Mesenchymal stem cell (in vitro differentiated cells and primary cell): Measurements from ENCODE around the gene CELA2B.

Source experiments
- DNase-seq: peaks from one replicate; pipeline ENCODE4 v3.0.0-alpha.2; 2013
- H2AFZ ChIP-seq: one replicate; pipeline ENCODE4 v1.6.1; 2013; ENCODE audit warnings: low read depth, mild to moderate bottlenecking, control low read depth, inconsistent platforms, low read length, moderate library complexity
- H2AK5ac ChIP-seq: 2 replicates; pipeline ENCODE4 v1.6.1; 2013; ENCODE audit warnings: low read length, moderate library complexity, mild to moderate bottlenecking, inconsistent platforms; ENCODE audit not compliant: severe bottlenecking
- H2BK120ac ChIP-seq: one replicate; pipeline ENCODE4 v1.6.1; 2013; ENCODE audit warnings: low read depth, mild to moderate bottlenecking, inconsistent platforms, low read length, moderate library complexity
- H2BK12ac ChIP-seq, 2 experiments: one replicate each; pipeline ENCODE4 v1.6.1; 2013; ENCODE audit warnings: inconsistent platforms in 2 of 2, low read length in 2 of 2, mild to moderate bottlenecking in 2 of 2, moderate library complexity in 2 of 2, control low read depth in 1 of 2
- H2BK15ac ChIP-seq: one replicate; pipeline ENCODE4 v1.6.1; 2013; ENCODE audit warnings: mild to moderate bottlenecking, low read depth, inconsistent platforms; ENCODE audit not compliant: poor library complexity, severe bottlenecking
- H2BK5ac ChIP-seq: 2 replicates; pipeline ENCODE4 v1.6.1; 2013; ENCODE audit warnings: low read depth, mild to moderate bottlenecking, low read length, control low read depth, inconsistent platforms; ENCODE audit not compliant: poor library complexity, severe bottlenecking
- H3K14ac ChIP-seq, 2 experiments: one replicate each; pipeline ENCODE4 v1.6.1; 2013; ENCODE audit warnings: inconsistent platforms in 2 of 2, low read length in 2 of 2, control low read depth in 1 of 2, mild to moderate bottlenecking in 1 of 2, moderate library complexity in 1 of 2
- H3K18ac ChIP-seq, 2 experiments: one replicate each; pipeline ENCODE4 v1.6.1; 2013; ENCODE audit warnings: inconsistent platforms in 2 of 2, low read length in 2 of 2, control low read depth in 1 of 2, low read depth in 1 of 2, mild to moderate bottlenecking in 1 of 2
- H3K23ac ChIP-seq, 2 experiments: one replicate each; pipeline ENCODE4 v1.6.1; 2013; ENCODE audit warnings: inconsistent platforms in 2 of 2, low read length in 2 of 2, mild to moderate bottlenecking in 2 of 2, moderate library complexity in 2 of 2, control low read depth in 1 of 2
- H3K27ac ChIP-seq: 2 replicates; pipeline ENCODE4 v1.5.1; 2013; ENCODE audit warnings: mild to moderate bottlenecking, moderate library complexity, low read length, control low read depth, inconsistent platforms; ENCODE audit not compliant: poor library complexity, severe bottlenecking
- H3K27me3 ChIP-seq, 2 experiments: 2 replicates each; pipeline versions ENCODE4 v1.6.1 to v1.7.0; 2013; ENCODE audit warnings: low read length in 2 of 2, mild to moderate bottlenecking in 2 of 2, moderate library complexity in 2 of 2, control low read depth in 1 of 2, inconsistent platforms in 1 of 2; ENCODE audit not compliant: control insufficient read depth in 1 of 2, insufficient read depth in 1 of 2
- H3K36me3 ChIP-seq, 2 experiments: 2 replicates each; pipeline versions ENCODE4 v1.6.1 to v1.7.0; 2013; ENCODE audit warnings: low read length in 2 of 2, control low read depth in 1 of 2, inconsistent platforms in 1 of 2, low read depth in 1 of 2, mild to moderate bottlenecking in 1 of 2; ENCODE audit not compliant: insufficient read depth in 2 of 2, control insufficient read depth in 1 of 2
- H3K4ac ChIP-seq, 2 experiments: one replicate each; pipeline ENCODE4 v1.6.1; 2013; ENCODE audit warnings: inconsistent platforms in 2 of 2, low read length in 2 of 2, mild to moderate bottlenecking in 2 of 2, moderate library complexity in 2 of 2, control low read depth in 1 of 2, low read depth in 1 of 2
- H3K4me1 ChIP-seq: 2 replicates; pipeline ENCODE4 v1.6.1; 2013; ENCODE audit warnings: low read depth, low read length, control low read depth; ENCODE audit not compliant: control insufficient read depth, insufficient read depth
- H3K4me2 ChIP-seq: 2 replicates; pipeline ENCODE4 v1.6.1; 2013; ENCODE audit warnings: low read length, mild to moderate bottlenecking, inconsistent platforms; ENCODE audit not compliant: poor library complexity, severe bottlenecking
- H3K4me3 ChIP-seq, 2 experiments: 2 replicates each; pipeline versions ENCODE4 v1.5.1 to v1.7.0; 2013; ENCODE audit warnings: low read length in 2 of 2, mild to moderate bottlenecking in 2 of 2, control low read depth in 1 of 2, low read depth in 1 of 2; ENCODE audit not compliant: insufficient read depth in 1 of 2
- H3K79me1 ChIP-seq: replicated peaks from 2 replicates; pipeline ENCODE4 v1.6.1; 2013; ENCODE audit warnings: mild to moderate bottlenecking, control low read depth, low read length, inconsistent platforms; ENCODE audit not compliant: poor library complexity, severe bottlenecking
- H3K9ac ChIP-seq: 2 replicates; pipeline ENCODE4 v1.7.0; 2013; ENCODE audit warnings: mild to moderate bottlenecking, low read length, moderate library complexity
- H3K9me3 ChIP-seq: 2 replicates; pipeline ENCODE4 v1.7.0; 2013; ENCODE audit warnings: mild to moderate bottlenecking, low read length; ENCODE audit not compliant: control insufficient read depth
- H4K8ac ChIP-seq: one replicate; pipeline ENCODE4 v1.6.1; 2013; ENCODE audit warnings: inconsistent platforms, mild to moderate bottlenecking, low read length, moderate library complexity
- H4K91ac ChIP-seq: one replicate; pipeline ENCODE4 v1.6.1; 2013; ENCODE audit warnings: mild to moderate bottlenecking, low read length, inconsistent platforms
- WGBS: methylation state at CpG from one replicate; pipeline ENCODE4 v1.1.7; 2013; ENCODE audit warnings: mixed read lengths; 5-methylcytosine and 5-hydroxymethylcytosine counted together

The CELA2B gene

GRCh38 chr1:15501208-15502032, 25.5 kb downstream of the CELA2B start:
- DNase-seq: peak; percentile 57
- H3K79me1 ChIP-seq: peaks cover under 1% of the 10 kb centered on the region
- H3K27me3 ChIP-seq: no peaks in the 10 kb centered on the region
- H3K18ac ChIP-seq: no peak overlapping the region
- H2AK5ac ChIP-seq: no peak overlapping the region
- H3K4me2 ChIP-seq: no peak overlapping the region
- WGBS: 63% methylated on average over 17 of the region's 17 CpGs
- H4K91ac ChIP-seq: no peak overlapping the region
- H3K4ac ChIP-seq: no peak overlapping the region
- no peak overlapping the region for H2BK5ac ChIP-seq
- no peak overlapping the region for H3K9ac ChIP-seq
- H2BK12ac ChIP-seq: no peak overlapping the region
- no peak overlapping the region for H3K14ac ChIP-seq
- H3K4me3 ChIP-seq: no peak overlapping the region
- H2BK15ac ChIP-seq: no peak overlapping the region
- no peak overlapping the region for H2BK120ac ChIP-seq
- no peak overlapping the region for H4K8ac ChIP-seq
- no peak overlapping the region for H3K23ac ChIP-seq
- no peaks in the 10 kb centered on the region for H3K9me3 ChIP-seq
- H2AFZ ChIP-seq: no peak overlapping the region
- H3K36me3 ChIP-seq: peaks cover 25 to 30% of the 10 kb centered on the region in 2 experiments
- H3K4me1 ChIP-seq: peaks cover 13% of the 10 kb centered on the region
- no peak overlapping the region for H3K27ac ChIP-seq

- Histone ChIP-seq H3K4ac (no peak overlapping the region), H3K18ac (no peak overlapping the region), H3K27ac (no peak overlapping the region), H2BK120ac (no peak overlapping the region), H4K8ac (no peak overlapping the region), H3K9ac (no peak overlapping the region), H3K4me3 (no peak overlapping the region), H2BK5ac (peak overlapping the region; percentile 10), H3K27me3 (no peaks in the 10 kb centered on the region), H2BK12ac (no peak overlapping the region), H3K4me1 (peaks cover 13% of the 10 kb centered on the region), H2AFZ (no peak overlapping the region), H3K36me3 (peaks cover 25 to 36% of the 10 kb centered on the region in 2 experiments), H4K91ac (no peak overlapping the region), H3K79me1 (peaks cover 11% of the 10 kb centered on the region), H2BK15ac (no peak overlapping the region), H3K9me3 (no peaks in the 10 kb centered on the region), H3K23ac (no peak overlapping the region), H2AK5ac (no peak overlapping the region), H3K14ac (no peak overlapping the region), H3K4me2 (no peak overlapping the region)
- DNase-seq: no peak
- 92% methylated on average over 4 of the region's 4 CpGs for WGBS
Observed at GRCh38 chr1:15504436-15504835, 28.5 kb downstream of the CELA2B start.

- H4K91ac ChIP-seq: no peak overlapping the region
- no peak overlapping the region for H3K14ac ChIP-seq
- no peak overlapping the region for H3K4me2 ChIP-seq
- H2AFZ ChIP-seq: no peak overlapping the region
- H2AK5ac ChIP-seq: no peak overlapping the region
- H2BK5ac ChIP-seq: no peak overlapping the region
- H2BK15ac ChIP-seq: no peak overlapping the region
- no peak overlapping the region for H2BK120ac ChIP-seq
- H2BK12ac ChIP-seq: no peak overlapping the region
- H3K18ac ChIP-seq: no peak overlapping the region
- H3K4me3 ChIP-seq: no peak overlapping the region
- no peak overlapping the region for H3K9ac ChIP-seq
- no peak overlapping the region for H4K8ac ChIP-seq
- 97% methylated on average over 17 of the region's 17 CpGs for WGBS
- no peaks in the 10 kb centered on the region for H3K9me3 ChIP-seq
- H3K4me1 ChIP-seq: no peaks in the 10 kb centered on the region
- no peaks in the 10 kb centered on the region for H3K27me3 ChIP-seq
- DNase-seq: no peak
- H3K27ac ChIP-seq: no peak overlapping the region
- H3K36me3 ChIP-seq: peaks cover 19 to 39% of the 10 kb centered on the region in 2 experiments
- H3K4ac ChIP-seq: no peak overlapping the region
- H3K79me1 ChIP-seq: peaks cover 17% of the 10 kb centered on the region
- no peak overlapping the region for H3K23ac ChIP-seq
Observed at GRCh38 chr1:15506831-15507230, 30.9 kb downstream of the CELA2B start.

DNA sequence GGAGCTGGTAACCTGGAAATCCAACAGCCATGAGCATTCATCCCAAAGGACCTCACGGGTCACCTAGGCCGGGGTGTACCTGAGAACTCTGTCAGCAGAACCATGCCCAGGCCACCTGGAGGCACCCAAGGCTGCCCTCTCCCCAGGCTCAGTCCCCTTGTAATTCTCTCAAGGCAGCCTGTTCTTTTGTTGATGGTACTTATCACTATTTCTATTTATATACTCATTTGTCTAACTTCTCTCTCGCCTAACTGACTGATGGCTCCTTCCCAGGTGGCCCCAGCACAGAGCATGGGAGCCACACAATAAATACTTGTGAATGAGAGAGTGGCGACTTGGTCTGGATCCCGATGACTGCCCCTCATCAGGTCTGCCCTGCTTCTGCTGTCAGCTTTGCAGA, 31.4 kb downstream of the CELA2B start:
- Histone ChIP-seq H3K9me3 (no peaks in the 10 kb centered on the region), H3K4me3 (no peak overlapping the region), H3K27me3 (no peaks in the 10 kb centered on the region), H3K4me1 (no peaks in the 10 kb centered on the region), H3K4me2 (no peak overlapping the region), H3K27ac (no peak overlapping the region), H3K36me3 (peaks cover 19 to 41% of the 10 kb centered on the region in 2 experiments), H2AFZ (no peak overlapping the region), H3K18ac (no peak overlapping the region), H2BK5ac (no peak overlapping the region), H3K23ac (no peak overlapping the region), H3K4ac (no peak overlapping the region), H2BK120ac (no peak overlapping the region), H2BK15ac (no peak overlapping the region), H4K8ac (no peak overlapping the region), H4K91ac (no peak overlapping the region), H3K79me1 (peaks cover 21% of the 10 kb centered on the region), H3K9ac (no peak overlapping the region), H3K14ac (no peak overlapping the region), H2BK12ac (no peak overlapping the region), H2AK5ac (no peak overlapping the region)
- WGBS: 94% methylated on average over 5 of the region's 5 CpGs
- no peak for DNase-seq
